ENCODE data around the gene MPND.
"Not testable (repeated sequence)": the region's sequence is repeated elsewhere in the genome, so short reads cannot be mapped to it uniquely, and the experiment has no call there.

The MPND gene

GRCh38 chr19:4338441-4339355 is 4.7 kb upstream of the MPND start, which contains the start of gene STAP2:
STAP2 (minus strand) TSS chr19:4338827; CDS start chr19:4338753, 74 bp downstream.
- Histone ChIP-seq H3K27me3 (ENCODE audit: control insufficient read depth, insufficient read depth, low read length) (no peaks in the 10 kb centered on the region), H3K36me3 (ENCODE audit: control insufficient read depth, low read depth, low read length) (no peaks in the 10 kb centered on the region), H3K4me1 (ENCODE audit: control insufficient read depth, low read depth, low read length) (peaks cover 4% of the 10 kb centered on the region), H3K4me3 (ENCODE audit: low read length) (peak within 1 kb of the TSS; percentile 56), H3K9me3 (ENCODE audit: control insufficient read depth, low read depth, low read length) (no peaks in the 10 kb centered on the region), H3K9ac (ENCODE audit: low read length) (peak within 1 kb of the TSS; percentile 29), H3K27ac (ENCODE audit: low read length) (no peak within 1 kb of the TSS)

DNA sequence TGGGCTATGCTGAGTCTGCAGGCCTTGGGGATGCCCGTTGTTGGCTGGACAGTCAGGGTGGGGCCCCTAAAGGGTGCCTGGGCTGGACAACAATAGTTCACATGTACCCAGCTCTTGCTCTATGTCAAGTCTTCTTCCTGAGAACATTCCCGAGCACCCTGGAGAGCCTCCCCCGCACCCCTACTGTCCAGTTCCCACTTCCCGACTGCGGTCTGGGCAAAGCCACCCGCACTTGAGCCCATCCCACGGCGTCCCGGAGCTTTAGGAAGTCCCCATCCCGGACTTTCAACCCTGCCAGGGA is 1.1 kb upstream of the MPND start:
- Histone ChIP-seq H3K4me3 (ENCODE audit: low read length) (peak overlapping the region; percentile 87), H3K4me1 (ENCODE audit: control insufficient read depth, low read depth, low read length) (peaks cover 4% of the 10 kb centered on the region), H3K27ac (ENCODE audit: low read length) (peak overlapping the region; percentile 98), H3K9ac (ENCODE audit: low read length) (peak overlapping the region; percentile 97), H3K9me3 (ENCODE audit: control insufficient read depth, low read depth, low read length) (no peaks in the 10 kb centered on the region), H3K36me3 (ENCODE audit: control insufficient read depth, low read depth, low read length) (peaks cover 4% of the 10 kb centered on the region), H3K27me3 (ENCODE audit: control insufficient read depth, insufficient read depth, low read length) (no peaks in the 10 kb centered on the region)

- Histone ChIP-seq H3K36me3 (ENCODE audit: control insufficient read depth, low read depth, low read length) (peaks cover 4% of the 10 kb centered on the region), H3K27ac (ENCODE audit: low read length) (peak overlapping the region; percentile 98), H3K9me3 (ENCODE audit: control insufficient read depth, low read depth, low read length) (no peaks in the 10 kb centered on the region), H3K9ac (ENCODE audit: low read length) (peak overlapping the region; percentile 97), H3K4me3 (ENCODE audit: low read length) (peak overlapping the region; percentile 89), H3K4me1 (ENCODE audit: control insufficient read depth, low read depth, low read length) (peaks cover 4% of the 10 kb centered on the region), H3K27me3 (ENCODE audit: control insufficient read depth, insufficient read depth, low read length) (no peaks in the 10 kb centered on the region)
Observed at GRCh38 chr19:4342615-4343369, 570 bp upstream of the MPND start.

- Histone ChIP-seq H3K9ac (ENCODE audit: low read length) (no peak overlapping the region), H3K9me3 (ENCODE audit: control insufficient read depth, low read depth, low read length) (no peaks in the 10 kb centered on the region), H3K27ac (ENCODE audit: low read length) (no peak overlapping the region), H3K4me1 (ENCODE audit: control insufficient read depth, low read depth, low read length) (peaks cover 4% of the 10 kb centered on the region), H3K27me3 (ENCODE audit: control insufficient read depth, insufficient read depth, low read length) (no peaks in the 10 kb centered on the region), H3K4me3 (ENCODE audit: low read length) (no peak overlapping the region), H3K36me3 (ENCODE audit: control insufficient read depth, low read depth, low read length) (peaks cover 4% of the 10 kb centered on the region)
Observed at GRCh38 chr19:4345342-4346019, 2.1 kb downstream of the MPND start.

GRCh38 chr19:4346020-4346383 is 2.6 kb downstream of the MPND start:
- peaks cover 4% of the 10 kb centered on the region for H3K36me3 ChIP-seq (ENCODE audit: control insufficient read depth, low read depth, low read length)
- no peak overlapping the region for H3K4me3 ChIP-seq (ENCODE audit: low read length)
- no peak overlapping the region for H3K27ac ChIP-seq (ENCODE audit: low read length)
- H3K27me3 ChIP-seq (ENCODE audit: control insufficient read depth, insufficient read depth, low read length) = no peaks in the 10 kb centered on the region
- H3K9ac ChIP-seq (ENCODE audit: low read length) = no peak overlapping the region
- peaks cover 4% of the 10 kb centered on the region for H3K4me1 ChIP-seq (ENCODE audit: control insufficient read depth, low read depth, low read length)
- no peaks in the 10 kb centered on the region for H3K9me3 ChIP-seq (ENCODE audit: control insufficient read depth, low read depth, low read length)

GRCh38 chr19:4347521-4347920 is 4.2 kb downstream of the MPND start:
- Histone ChIP-seq H3K9me3 (ENCODE audit: control insufficient read depth, low read depth, low read length) (no peaks in the 10 kb centered on the region), H3K27ac (ENCODE audit: low read length) (no peak overlapping the region), H3K27me3 (ENCODE audit: control insufficient read depth, insufficient read depth, low read length) (no peaks in the 10 kb centered on the region), H3K4me3 (ENCODE audit: low read length) (no peak overlapping the region), H3K36me3 (ENCODE audit: control insufficient read depth, low read depth, low read length) (peaks cover 4% of the 10 kb centered on the region), H3K9ac (ENCODE audit: low read length) (no peak overlapping the region), H3K4me1 (ENCODE audit: control insufficient read depth, low read depth, low read length) (no peaks in the 10 kb centered on the region)

GRCh38 chr19:4349225-4349624 is 5.9 kb downstream of the MPND start:
- not testable (repeated sequence) for H3K27ac ChIP-seq (ENCODE audit: low read length); H3K4me1 ChIP-seq (ENCODE audit: control insufficient read depth, low read depth, low read length)

GRCh38 chr19:4350111-4350510 is 6.7 kb downstream of the MPND start:
- Histone ChIP-seq H3K36me3 (ENCODE audit: control insufficient read depth, low read depth, low read length) (peaks cover 4% of the 10 kb centered on the region), H3K27ac (ENCODE audit: low read length) (no peak overlapping the region), H3K4me3 (ENCODE audit: low read length) (no peak overlapping the region), H3K4me1 (ENCODE audit: control insufficient read depth, low read depth, low read length) (no peaks in the 10 kb centered on the region), H3K27me3 (ENCODE audit: control insufficient read depth, insufficient read depth, low read length) (no peaks in the 10 kb centered on the region), H3K9me3 (ENCODE audit: control insufficient read depth, low read depth, low read length) (no peaks in the 10 kb centered on the region), H3K9ac (ENCODE audit: low read length) (no peak overlapping the region)

More at GRCh38 chr19:4349225-4349624, 5.9 kb downstream of the MPND start:
- not testable (repeated sequence) for H3K9ac ChIP-seq (ENCODE audit: low read length); H3K27me3 ChIP-seq (ENCODE audit: control insufficient read depth, insufficient read depth, low read length); H3K36me3 ChIP-seq (ENCODE audit: control insufficient read depth, low read depth, low read length); H3K4me3 ChIP-seq (ENCODE audit: low read length); H3K9me3 ChIP-seq (ENCODE audit: control insufficient read depth, low read depth, low read length)

- peaks cover 4% of the 10 kb centered on the region for H3K36me3 ChIP-seq (ENCODE audit: control insufficient read depth, low read depth, low read length)
Observed at GRCh38 chr19:4350726-4351125, 7.4 kb downstream of the MPND start.

DNA sequence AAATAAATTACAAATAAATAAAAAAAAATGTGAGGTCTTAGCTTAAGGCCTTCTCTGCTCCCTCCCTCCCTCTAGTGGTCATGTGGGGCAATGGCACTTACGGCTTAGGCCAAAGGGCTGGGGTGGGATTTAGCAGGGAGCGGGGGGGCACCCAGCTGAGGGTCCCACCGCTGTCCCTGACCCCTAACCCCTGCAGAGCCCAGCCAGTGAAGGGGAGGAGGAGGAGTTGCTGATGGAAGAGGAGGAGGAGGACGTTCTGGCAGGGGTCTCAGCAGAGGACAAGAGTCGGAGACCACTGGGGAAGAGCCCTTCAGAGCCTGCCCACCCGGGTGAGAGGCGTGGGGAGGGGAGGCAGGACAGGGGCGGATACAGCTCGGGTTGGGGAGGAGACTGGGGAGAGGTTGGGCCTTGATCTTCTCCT is 9.3 kb downstream of the MPND start:
- H3K27me3 ChIP-seq (ENCODE audit: control insufficient read depth, insufficient read depth, low read length) = no peaks in the 10 kb centered on the region
- no peak overlapping the region for H3K4me3 ChIP-seq (ENCODE audit: low read length)
- H3K27ac ChIP-seq (ENCODE audit: low read length) = no peak overlapping the region
- H3K9ac ChIP-seq (ENCODE audit: low read length) = no peak overlapping the region
- no peaks in the 10 kb centered on the region for H3K9me3 ChIP-seq (ENCODE audit: control insufficient read depth, low read depth, low read length)
- no peaks in the 10 kb centered on the region for H3K4me1 ChIP-seq (ENCODE audit: control insufficient read depth, low read depth, low read length)
- H3K36me3 ChIP-seq (ENCODE audit: control insufficient read depth, low read depth, low read length) = no peaks in the 10 kb centered on the region

More at GRCh38 chr19:4350726-4351125, 7.4 kb downstream of the MPND start:
- Histone ChIP-seq H3K9me3 (ENCODE audit: control insufficient read depth, low read depth, low read length) (no peaks in the 10 kb centered on the region), H3K4me1 (ENCODE audit: control insufficient read depth, low read depth, low read length) (no peaks in the 10 kb centered on the region), H3K4me3 (ENCODE audit: low read length) (no peak overlapping the region), H3K27me3 (ENCODE audit: control insufficient read depth, insufficient read depth, low read length) (no peaks in the 10 kb centered on the region), H3K27ac (ENCODE audit: low read length) (no peak overlapping the region), H3K9ac (ENCODE audit: low read length) (no peak overlapping the region)

DNA sequence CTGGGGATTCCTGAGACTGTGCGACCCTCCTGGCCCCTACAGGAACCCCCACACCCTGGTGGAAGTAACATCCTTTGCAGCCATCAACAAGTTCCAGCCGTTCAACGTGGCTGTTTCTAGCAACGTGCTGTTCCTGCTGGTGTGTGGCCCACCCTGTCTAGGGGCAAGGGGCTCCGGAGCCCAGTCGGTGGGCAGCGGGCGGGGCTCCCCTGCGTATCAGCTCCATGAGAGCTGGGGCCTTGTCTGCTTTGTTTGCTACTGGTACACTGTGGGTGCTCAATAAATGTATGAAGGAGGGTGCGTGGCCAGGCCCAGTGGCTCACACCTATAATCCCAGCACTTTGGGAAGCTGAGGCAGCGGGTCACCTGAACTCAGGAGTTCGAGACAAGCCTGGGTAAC is 10.9 kb downstream of the MPND start:
- H3K27me3 ChIP-seq (ENCODE audit: control insufficient read depth, insufficient read depth, low read length) = no peaks in the 10 kb centered on the region
- no peaks in the 10 kb centered on the region for H3K9me3 ChIP-seq (ENCODE audit: control insufficient read depth, low read depth, low read length)
- H3K36me3 ChIP-seq (ENCODE audit: control insufficient read depth, low read depth, low read length) = no peaks in the 10 kb centered on the region
- H3K27ac ChIP-seq (ENCODE audit: low read length) = no peak overlapping the region
- no peak overlapping the region for H3K4me3 ChIP-seq (ENCODE audit: low read length)
- no peaks in the 10 kb centered on the region for H3K4me1 ChIP-seq (ENCODE audit: control insufficient read depth, low read depth, low read length)
- no peak overlapping the region for H3K9ac ChIP-seq (ENCODE audit: low read length)
